ENCODE results near the gene ALK.

The ALK gene

DNA sequence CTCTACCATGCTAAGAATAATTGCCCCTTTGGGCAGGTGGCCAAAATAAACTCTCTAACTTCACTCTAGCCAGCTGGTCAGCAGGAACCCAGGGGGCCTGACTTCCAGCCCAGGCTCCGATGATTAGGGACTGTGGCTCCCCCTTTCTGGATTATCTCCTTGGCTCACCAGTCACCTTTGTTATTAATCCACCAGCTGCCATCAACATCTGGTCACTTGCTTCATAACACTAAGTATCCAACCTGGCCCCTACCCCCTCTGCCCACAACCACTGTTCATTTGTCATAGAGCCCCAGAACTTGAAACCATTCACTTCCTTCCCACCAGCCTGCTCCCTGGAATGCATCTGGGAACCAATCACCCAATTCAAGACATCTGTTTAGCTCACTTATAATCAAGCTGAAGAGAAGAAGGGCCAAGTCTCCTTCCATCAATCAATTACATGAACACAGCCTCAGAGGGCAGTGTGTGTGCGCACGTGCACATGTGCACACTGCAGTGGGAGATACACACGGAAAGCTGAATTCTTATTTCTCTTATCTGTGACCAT lies 215.1 kb downstream of the ALK start:
- DNase-seq, result no peak

- DNase-seq, result no peak
Measured at GRCh38 chr2:29705616-29706015, 215.8 kb downstream of the ALK start.

GRCh38 chr2:29703336-29703735 lies 218.1 kb downstream of the ALK start:
- no peak for DNase-seq

- DNase-seq, result no peak
Measured at GRCh38 chr2:29702276-29702675, 219.1 kb downstream of the ALK start.

DNA sequence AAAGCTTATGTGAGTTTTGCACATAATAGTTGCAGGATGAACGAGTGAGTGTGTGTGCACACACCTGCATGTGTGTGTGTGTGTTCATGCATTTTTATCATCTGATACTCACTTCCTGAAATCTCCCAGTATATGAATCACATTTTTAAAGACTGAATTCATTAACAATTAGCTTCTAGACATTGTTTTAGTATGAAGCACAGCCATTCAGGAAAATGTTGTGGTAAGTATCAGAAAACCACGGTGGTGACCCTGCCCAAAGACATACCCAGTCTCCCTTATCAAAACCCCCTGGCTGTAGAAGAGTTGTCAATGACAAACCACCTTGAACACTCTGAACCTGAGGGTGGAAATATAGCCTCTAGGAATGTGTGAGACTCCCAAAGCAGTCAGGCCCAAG lies 220.8 kb downstream of the ALK start:
- no peak for DNase-seq

- no peak for DNase-seq
Measured at GRCh38 chr2:29699045-29699444, 222.3 kb downstream of the ALK start.

DNA sequence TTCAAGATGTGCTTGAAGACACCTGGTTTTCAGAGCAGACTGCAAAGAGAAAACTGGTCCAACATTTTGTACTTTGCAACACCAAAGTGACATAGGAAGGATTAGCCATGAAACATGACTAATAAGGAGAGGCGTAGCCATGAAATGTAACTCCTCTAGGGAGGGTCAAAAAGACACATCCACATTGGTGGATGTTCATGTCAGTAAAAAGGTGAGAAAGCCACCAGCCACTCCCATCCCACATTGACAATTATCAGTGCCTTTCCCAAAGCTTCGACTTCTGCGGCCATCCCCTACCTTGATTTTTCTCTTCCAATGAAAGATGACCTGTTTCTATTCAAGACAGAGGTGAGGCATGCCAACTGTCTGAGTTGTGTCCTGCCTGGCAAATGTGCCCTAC lies 223.2 kb downstream of the ALK start:
- no peak for DNase-seq

- DNase-seq, result no peak
Measured at GRCh38 chr2:29697715-29698114, 223.7 kb downstream of the ALK start.

- DNase-seq, result no peak
Measured at GRCh38 chr2:29697181-29697580, 224.2 kb downstream of the ALK start.

DNA sequence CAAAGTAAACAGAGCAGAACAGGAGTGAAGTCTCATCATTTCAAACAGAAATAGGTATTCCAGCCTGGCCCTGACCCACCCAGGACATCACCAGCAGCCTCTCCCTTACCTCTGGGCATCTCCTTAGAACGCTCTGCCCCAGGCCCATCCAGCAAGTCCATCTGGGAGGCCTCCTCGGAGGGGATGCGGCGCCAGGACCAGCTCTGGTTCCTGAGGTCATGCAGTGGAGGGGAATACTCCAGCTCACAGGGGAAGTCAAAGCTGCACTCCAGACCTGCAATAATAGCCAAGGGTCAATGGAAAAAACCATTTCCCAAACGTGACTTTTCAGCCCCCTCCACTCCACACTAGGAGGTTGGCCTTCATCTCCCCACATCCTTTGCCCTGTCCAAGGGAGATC lies 226.6 kb downstream of the ALK start:
- DNase-seq, result no peak

DNA sequence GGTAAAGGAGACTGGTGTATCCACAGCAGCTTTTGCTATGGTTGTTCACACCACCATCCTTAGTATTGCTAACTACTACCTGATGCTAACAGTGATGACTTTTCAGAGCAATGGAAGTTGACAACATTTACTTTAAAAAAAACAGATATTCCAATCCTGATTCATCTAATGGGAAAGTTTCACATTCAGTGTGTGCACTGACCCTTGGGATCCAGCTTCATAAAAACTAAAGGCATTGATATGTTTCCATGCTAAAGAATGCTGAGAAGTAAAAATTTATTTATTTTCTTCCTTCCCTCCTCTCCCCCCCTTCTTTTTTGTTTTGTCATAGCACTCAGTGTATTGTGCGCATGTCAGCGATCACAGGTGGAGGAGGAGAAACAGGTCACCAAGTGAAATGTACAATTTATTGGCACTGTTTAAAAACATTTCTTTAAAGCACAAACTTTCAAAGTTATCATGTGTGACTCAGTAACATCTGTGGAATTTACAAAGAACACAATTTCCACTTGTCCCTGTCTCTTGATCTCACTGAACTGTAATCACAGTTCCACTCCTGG lies 229.9 kb downstream of the ALK start:
- DNase-seq, result no peak

DNA sequence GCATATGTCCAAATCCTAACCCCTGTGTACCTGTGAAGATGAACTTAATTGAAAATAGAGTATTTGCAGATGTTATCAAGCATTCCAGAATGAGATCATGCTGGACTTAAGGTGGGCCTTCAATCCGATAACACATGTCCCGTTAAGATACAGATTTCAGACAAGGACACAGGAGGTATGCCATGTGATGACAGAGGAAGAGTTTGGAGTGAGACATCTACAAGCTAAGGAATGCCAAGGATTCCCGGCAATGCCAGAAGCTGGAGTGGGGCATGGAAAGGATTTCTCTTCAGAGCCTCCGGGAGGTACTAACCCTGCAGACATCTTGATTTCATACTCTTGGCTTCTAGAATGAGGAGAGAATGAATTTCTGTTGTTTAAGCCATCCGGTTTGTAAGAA lies 231.7 kb downstream of the ALK start:
- DNase-seq, result no peak

DNA sequence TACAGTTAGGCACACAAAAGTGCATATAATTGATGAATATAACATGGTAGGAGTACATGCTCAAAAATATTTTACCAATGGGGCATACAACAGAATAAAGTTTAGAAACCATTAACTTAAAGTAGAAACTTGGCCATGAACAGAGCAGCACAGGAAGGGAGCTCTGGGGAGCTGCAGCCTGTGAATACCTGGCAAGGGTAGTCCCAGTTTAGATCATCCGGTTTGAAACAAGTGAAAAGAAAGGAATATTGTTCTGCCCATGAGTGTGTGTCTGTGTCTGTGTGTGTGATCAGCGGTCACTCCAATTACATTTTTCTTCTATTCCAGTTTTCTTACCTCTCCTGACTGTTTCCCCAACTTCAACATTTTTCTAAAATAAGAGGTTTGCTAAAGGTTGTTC lies 233.0 kb downstream of the ALK start:
- DNase-seq, result no peak

GRCh38 chr2:29687121-29687520 lies 234.3 kb downstream of the ALK start:
- DNase-seq, result no peak

DNA sequence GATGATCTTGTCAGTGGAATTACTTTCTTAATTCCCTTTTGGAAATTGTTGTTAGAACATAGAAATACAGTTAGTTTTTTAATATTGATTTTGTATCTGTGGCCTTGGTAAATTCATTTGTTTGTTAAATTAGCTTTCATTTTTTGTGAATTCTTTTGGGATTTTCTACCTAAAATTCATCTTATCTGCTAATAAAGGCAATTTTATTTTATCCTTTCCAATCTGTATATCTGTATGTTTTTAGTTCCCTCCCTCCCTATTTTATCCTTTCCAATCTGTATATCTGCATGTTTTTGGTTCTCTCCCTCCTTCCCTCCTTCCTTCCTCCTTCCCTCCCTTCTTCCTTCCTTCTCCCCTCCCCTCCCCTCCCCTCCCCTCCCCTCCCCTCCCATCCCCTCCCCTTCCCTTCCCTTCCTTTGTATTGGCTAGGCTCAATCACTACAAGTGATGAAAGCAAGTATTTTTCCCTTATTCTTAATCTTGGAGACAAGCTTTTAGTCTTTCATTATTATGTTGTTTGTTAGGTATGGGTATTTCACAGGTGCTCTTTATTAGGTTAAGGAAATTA lies 244.4 kb downstream of the ALK start:
- no peak for DNase-seq

DNA sequence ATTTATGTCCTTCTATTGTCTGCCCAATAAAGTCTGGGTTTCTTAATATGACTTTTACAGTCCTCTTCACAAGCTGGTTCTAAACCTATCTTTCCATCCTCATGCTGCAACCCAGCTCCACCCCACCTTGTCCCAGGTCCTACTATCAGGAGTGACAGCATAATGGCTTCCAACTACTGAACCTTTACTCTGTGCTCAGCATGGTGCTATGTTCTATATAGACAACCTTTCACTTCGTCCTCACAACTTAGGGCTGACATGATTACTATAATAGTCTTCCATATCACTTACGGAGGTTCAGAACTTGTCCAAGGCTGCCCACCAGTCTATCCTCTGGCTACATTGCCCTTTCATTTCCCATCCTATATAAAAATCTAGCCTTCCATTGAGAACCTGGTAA lies 256.8 kb downstream of the ALK start:
- no peak for DNase-seq

DNA sequence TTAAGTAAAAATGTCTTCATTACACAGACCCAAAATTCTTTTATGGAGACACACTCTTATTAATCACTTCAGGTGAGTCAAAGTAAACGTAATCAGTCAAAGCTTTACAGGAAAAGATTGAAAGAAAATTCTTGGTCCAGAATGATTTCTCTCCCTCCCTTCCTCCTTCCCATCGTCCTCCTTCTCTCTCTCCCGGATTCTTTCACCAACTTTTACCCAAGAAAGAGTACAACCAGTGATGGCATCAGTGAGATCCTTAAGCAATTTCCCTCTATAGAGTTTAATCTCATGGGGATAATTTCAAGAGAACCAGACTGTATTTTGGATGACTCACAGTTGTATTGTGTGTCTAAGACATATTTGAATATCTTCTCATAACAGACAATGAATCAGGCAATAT lies 258.1 kb downstream of the ALK start:
- no peak for DNase-seq

GRCh38 chr2:29662861-29663260 lies 258.5 kb downstream of the ALK start:
- DNase-seq, result no peak

DNA sequence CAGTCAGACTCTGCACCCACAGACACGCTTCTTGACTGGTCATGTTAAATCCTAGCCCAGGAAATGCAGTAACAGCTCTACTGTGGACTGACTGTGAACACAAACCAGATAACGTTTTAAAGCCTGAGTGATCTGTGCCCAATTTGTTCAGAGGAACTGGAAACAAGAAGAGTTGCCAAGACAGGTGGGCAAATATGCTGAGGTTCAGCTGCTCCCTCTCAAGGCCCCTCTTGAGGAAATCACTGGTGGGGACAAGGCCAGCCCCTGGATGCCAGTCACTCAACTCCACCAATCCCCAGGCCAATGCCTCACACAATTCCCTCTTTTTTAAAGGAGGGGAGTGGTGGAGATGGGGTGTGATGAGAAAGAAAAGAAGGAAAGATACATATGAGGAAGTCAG lies 261.2 kb downstream of the ALK start:
- DNase-seq, result no peak

- no peak for DNase-seq
Measured at GRCh38 chr2:29659178-29659577, 262.2 kb downstream of the ALK start.

DNA sequence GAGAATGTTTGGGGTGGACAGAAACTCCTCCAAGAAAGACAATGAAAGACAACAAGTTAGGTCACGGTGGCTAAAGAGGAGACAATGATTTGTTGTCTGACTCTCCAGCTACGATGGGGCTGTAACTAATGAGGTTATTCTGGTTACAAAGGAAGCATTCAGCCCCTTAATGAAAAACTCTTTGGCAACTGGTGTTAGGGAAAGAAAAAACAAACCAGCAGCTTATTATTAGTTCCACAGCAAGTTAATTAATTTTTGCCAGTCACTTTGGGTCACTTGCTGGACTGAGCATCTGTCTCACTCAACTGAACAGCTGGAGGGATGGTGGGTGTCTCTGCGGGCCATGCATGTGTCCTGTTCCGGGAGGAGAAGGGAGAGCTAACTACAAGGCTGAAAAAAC lies 263.7 kb downstream of the ALK start:
- no peak for DNase-seq

DNA sequence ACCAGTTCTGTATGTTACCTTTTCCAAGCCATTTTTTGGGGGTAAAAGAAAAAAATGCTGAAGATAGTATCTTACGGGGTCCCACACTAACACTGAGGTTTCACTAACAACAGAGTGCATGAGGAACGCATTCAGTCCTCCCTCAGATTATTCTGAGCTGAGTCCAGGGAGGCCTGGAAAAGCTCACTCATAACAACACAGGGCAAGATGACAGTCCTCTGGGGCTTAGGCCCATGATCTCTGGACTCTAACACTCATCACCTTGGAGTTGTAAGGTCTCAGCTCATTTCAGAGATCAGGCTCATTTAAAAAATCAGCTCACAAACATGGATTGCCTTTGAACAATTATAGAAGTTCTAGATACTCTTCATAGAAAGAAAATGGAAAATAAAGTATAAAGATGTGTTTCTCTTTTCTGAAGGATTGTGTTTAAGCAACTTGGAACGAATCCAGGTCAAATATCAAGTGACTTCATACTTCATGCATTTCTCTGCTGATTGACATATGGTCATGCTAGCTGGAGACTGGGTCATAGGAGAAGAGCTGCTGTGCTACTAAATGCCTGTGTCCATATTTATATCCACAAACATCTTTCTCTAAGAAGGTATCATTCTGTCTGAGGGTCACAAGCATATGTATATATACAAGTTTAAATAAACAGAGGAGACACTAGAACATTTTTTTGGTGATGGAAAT lies 265.8 kb downstream of the ALK start:
- no peak for DNase-seq

GRCh38 chr2:29650631-29651097 lies 270.7 kb downstream of the ALK start:
- no peak for DNase-seq

DNA sequence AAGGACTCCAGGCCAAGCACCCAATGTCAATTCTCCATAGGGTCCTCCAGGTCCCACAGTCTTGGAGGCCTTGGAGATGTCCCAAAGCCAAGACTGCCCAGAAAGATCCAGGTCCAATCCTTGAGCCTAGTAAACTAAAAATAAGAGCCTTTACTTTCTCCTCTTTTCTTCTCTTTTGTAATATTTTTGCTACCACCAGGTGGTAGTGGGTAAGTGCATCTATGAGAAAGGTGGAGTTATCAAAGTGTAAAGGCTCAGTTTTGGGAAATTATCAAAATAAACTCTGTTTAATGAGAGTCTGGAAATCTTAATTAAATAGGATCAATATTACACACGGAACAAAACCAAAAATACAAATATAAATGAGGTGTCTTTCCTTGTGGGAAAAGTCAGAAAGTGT lies 276.4 kb downstream of the ALK start:
- DNase-seq, result no peak

- no peak for DNase-seq
Measured at GRCh38 chr2:29643196-29643595, 278.2 kb downstream of the ALK start.

Measured in inflammatory macrophage treated with lipopolysaccharide for 4 hours (primary cell).